HepG2 (cell line): Measurements from ENCODE around the gene SINHCAF. TPM values are rescaled to one million over a fixed set of nuclear protein-coding genes. Genes with fewer than 3 reads are reported as not detected.

ENCODE experiments used
- ATAC-seq: fragments of 200-7000 bp; cut with Tn5 transposase; 3 replicates; pipeline ENCODE4 v1.9.1; 2020; ENCODE audit warnings: mild to moderate bottlenecking, moderate library complexity
- BruUV-seq: library from RNA; stranded (reverse); fragments of 400-500 nt; replicated peaks from 2 replicates; lab custom pipeline; 2021; lab: Mats Ljungman, UMichigan
- CTCF ChIA-PET: fragments of 300-600 bp; formaldehyde crosslinking; extraction: SDS; loops from one replicate; lab custom pipeline; 2021; ENCODE audit warnings: low total read pairs, inconsistent platforms, low intra/inter-chr PET ratio; lab: Yijun Ruan, JAX
- POLR2A ChIA-PET: fragments of 350-600 bp; sonication (Branson Sonifier 250); formaldehyde crosslinking; loops from one replicate; lab custom pipeline; 2020; ENCODE audit warnings: antibody characterized with exemption, inconsistent platforms; lab: Yijun Ruan, JAX
- DNase-seq: peaks from one replicate; pipeline ENCODE4 v3.0.0-alpha.2; 2015; ENCODE audit warnings: low spot score
- FAIRE-seq: peaks from 3 replicates; lab custom pipeline; 2011; peaks lifted over from hg19 to GRCh38; lab: Jason Lieb, UNC
- H2AFZ ChIP-seq: one replicate; pipeline ENCODE4 v1.6.1; 2011; ENCODE audit warnings: low read length, inconsistent platforms
- H3K27ac ChIP-seq: fragments of 300-600 bp; 3 replicates; pipeline ENCODE4 v1.8.0; 2011; ENCODE audit warnings: mixed run types, mild to moderate bottlenecking, mixed read lengths, low read length, inconsistent platforms; ENCODE audit not compliant: insufficient read depth; ENCODE audit errors: extremely low read length
- H3K27me3 ChIP-seq, 2 experiments: fragments of 200-600 bp in 1 of 2; 2 replicates in 1 of 2; 3 replicates in 1 of 2; pipeline versions ENCODE4 v1.6.0 to v1.8.0; 2011; ENCODE audit warnings: low read length in 2 of 2, mild to moderate bottlenecking in 2 of 2, moderate library complexity in 2 of 2, inconsistent platforms in 1 of 2; ENCODE audit not compliant: insufficient read depth in 2 of 2, control insufficient read depth in 1 of 2
- H3K36me3 ChIP-seq, 2 experiments: fragments of 200-600 bp in 1 of 2; replicated peaks in 1 of 2; 2 replicates in 1 of 2; 3 replicates in 1 of 2; pipeline versions ENCODE4 v1.5.1 to v1.8.0; 2011; ENCODE audit warnings: low read length in 2 of 2, inconsistent platforms in 1 of 2; ENCODE audit not compliant: insufficient read depth in 2 of 2, control insufficient read depth in 1 of 2
- H3K4me1 ChIP-seq: 2 replicates; pipeline ENCODE4 v1.5.1; 2012; ENCODE audit warnings: low read length, inconsistent platforms; ENCODE audit not compliant: insufficient read depth
- H3K4me2 ChIP-seq: 2 replicates; pipeline ENCODE4 v1.6.0; 2011; ENCODE audit warnings: low read depth, low read length, inconsistent platforms
- H3K4me3 ChIP-seq, 3 experiments: fragments of 200-600 bp in 1 of 3; sonication (generic), shearing (Covaris generic) in 1 of 3; replicated peaks in 1 of 3; 2 replicates each; pipeline ENCODE4 v1.5.1; 2011 to 2016; ENCODE audit warnings: low read length in 3 of 3, inconsistent platforms in 2 of 3, low read depth in 2 of 3, mild to moderate bottlenecking in 2 of 3, control low read depth in 1 of 3, mixed read lengths in 1 of 3; ENCODE audit not compliant: insufficient read depth in 1 of 3
- H3K79me2 ChIP-seq: one replicate; pipeline ENCODE4 v1.6.1; 2011; ENCODE audit warnings: low read length, inconsistent platforms; ENCODE audit not compliant: insufficient read depth
- H3K9ac ChIP-seq: 2 replicates; pipeline ENCODE4 v1.6.0; 2011; ENCODE audit warnings: mild to moderate bottlenecking, low read depth, low read length, inconsistent platforms; ENCODE audit not compliant: insufficient read depth
- H3K9me3 ChIP-seq: 2 replicates; pipeline ENCODE4 v1.5.1; 2012; ENCODE audit warnings: mild to moderate bottlenecking, low read length
- H4K20me1 ChIP-seq: 2 replicates; pipeline ENCODE4 v1.6.0; 2011; ENCODE audit warnings: inconsistent platforms, mild to moderate bottlenecking, low read length, moderate library complexity; ENCODE audit not compliant: insufficient read depth
- CENPBD1 ChIP-seq: sonication (generic); formaldehyde crosslinking; IDR thresholded peaks from 2 replicates; pipeline ENCODE4 v1.8.0; 2022; ENCODE audit warnings: missing genetic modification reagents, low read depth, mild to moderate bottlenecking, borderline replicate concordance
- DR1 ChIP-seq: sonication (generic); formaldehyde crosslinking; IDR thresholded peaks from 2 replicates; pipeline ENCODE4 v1.8.0; 2021; ENCODE audit warnings: mild to moderate bottlenecking, missing genetic modification reagents, inconsistent platforms
- E2F1 ChIP-seq: sonication (generic); formaldehyde crosslinking; IDR thresholded peaks from 2 replicates; pipeline ENCODE4 v1.5.0; 2020; ENCODE audit warnings: missing genetic modification reagents
- FOSL2 ChIP-seq: sonication (generic); formaldehyde crosslinking; IDR thresholded peaks from 2 replicates; pipeline ENCODE4 v1.4.0; 2020; ENCODE audit warnings: missing genetic modification reagents
- HMGXB4 ChIP-seq, 2 experiments: sonication (generic) in 1 of 2; formaldehyde crosslinking in 1 of 2; IDR thresholded peaks; 2 replicates each; pipeline versions ENCODE4 v1.4.0 to v1.6.1; 2018 to 2020; ENCODE audit warnings: missing genetic modification reagents in 2 of 2, borderline replicate concordance in 1 of 2, low read depth in 1 of 2, mild to moderate bottlenecking in 1 of 2, missing biosample characterization in 1 of 2
- KDM4B ChIP-seq: sonication (generic); formaldehyde crosslinking; IDR thresholded peaks from 2 replicates; pipeline ENCODE4 v1.4.0; 2020; ENCODE audit warnings: missing genetic modification reagents
- RARG ChIP-seq: sonication (generic); formaldehyde crosslinking; IDR thresholded peaks from 2 replicates; pipeline ENCODE4 v1.4.0; 2020; ENCODE audit warnings: low read depth, mild to moderate bottlenecking, missing genetic modification reagents
- TEAD3 ChIP-seq: optimal IDR thresholded peaks from 2 replicates; pipeline ENCODE3; 2016; ENCODE audit warnings: borderline replicate concordance
- XRCC5 ChIP-seq: fragments of 200-400 bp; formaldehyde crosslinking; optimal IDR thresholded peaks from 2 replicates; pipeline ENCODE3; 2017; ENCODE audit warnings: mild to moderate bottlenecking, low read length
- ZFX ChIP-seq: sonication (generic); formaldehyde crosslinking; IDR thresholded peaks from 2 replicates; pipeline ENCODE4 v1.4.0; 2020; ENCODE audit warnings: mild to moderate bottlenecking, low read depth, missing genetic modification reagents, moderate library complexity
- ZFYVE20 ChIP-seq: sonication (generic); formaldehyde crosslinking; IDR thresholded peaks from 2 replicates; pipeline ENCODE4 v1.8.0; 2023; ENCODE audit warnings: low read depth, mild to moderate bottlenecking, moderate library complexity, missing genetic modification reagents, borderline replicate concordance
- ZNF451 ChIP-seq: sonication (generic); formaldehyde crosslinking; IDR thresholded peaks from 2 replicates; pipeline ENCODE4 v1.5.0; 2020; ENCODE audit warnings: mild to moderate bottlenecking, missing genetic modification reagents
- ZNF468 ChIP-seq: sonication (generic); formaldehyde crosslinking; IDR thresholded peaks from 2 replicates; pipeline ENCODE4 v1.8.0; 2022; ENCODE audit warnings: mild to moderate bottlenecking, moderate library complexity, missing genetic modification reagents
- WGBS: methylation state at CpG from one replicate; pipeline ENCODE4 v1.1.6; 2017; ENCODE audit warnings: low lambda C conversion rate; 5-methylcytosine and 5-hydroxymethylcytosine counted together
- in situ Hi-C: cut with HindIII; loops from 2 replicates; pipeline ENCODE4 v1.10.0; 2017; ENCODE audit warnings: low pct_unique_long_range_greater_than_20kb; ENCODE audit not compliant: extremely low pct_ligation_motif_present
- intact Hi-C: fragments of 100-400 bp; cut with micrococcal nuclease; formaldehyde crosslinking; loops from one replicate; pipeline ENCODE4 v1.10.0; 2022; ENCODE audit not compliant: unreplicated experiment
- polyA plus RNA-seq, 8 experiments: library from polyadenylated mRNA; depleted of rRNA in 3 of 8; stranded (reverse) in 7 of 8; unstranded in 1 of 8; fragments of >200 nt; fragmentation: Illumina TruSeq in 4 of 8; extraction: Trizol in 4 of 8; gene quantifications; 2 replicates each; pipeline versions ENCODE4 v1.2.1 to v1.2.3, GENCODE V29; 2011 to 2016; ENCODE audit warnings: low read depth in 4 of 8, missing spikeins in 1 of 8, mixed read lengths in 1 of 8; ENCODE audit not compliant: insufficient read depth in 1 of 8
- total RNA-seq, 5 experiments: library from RNA; depleted of rRNA; stranded (reverse); fragments of >200 nt; fragmentation: Illumina TruSeq; extraction: Trizol; gene quantifications; 2 replicates each; pipeline ENCODE4 v1.2.3, GENCODE V29; 2016; ENCODE audit warnings: low read depth in 1 of 5
- TF ChIP-seq, protein P1 (sequence below): IDR thresholded peaks from 2 replicates; pipeline ENCODE4 v1.6.1; 2016; ENCODE audit warnings: mild to moderate bottlenecking

The SINHCAF gene
- total and polyA plus RNA-seq, 2 of the 13 experiments (the other 11 are each of a cell fraction or from before 2014, with no cell fraction given): 54.6 to 97.8 TPM

DNA sequence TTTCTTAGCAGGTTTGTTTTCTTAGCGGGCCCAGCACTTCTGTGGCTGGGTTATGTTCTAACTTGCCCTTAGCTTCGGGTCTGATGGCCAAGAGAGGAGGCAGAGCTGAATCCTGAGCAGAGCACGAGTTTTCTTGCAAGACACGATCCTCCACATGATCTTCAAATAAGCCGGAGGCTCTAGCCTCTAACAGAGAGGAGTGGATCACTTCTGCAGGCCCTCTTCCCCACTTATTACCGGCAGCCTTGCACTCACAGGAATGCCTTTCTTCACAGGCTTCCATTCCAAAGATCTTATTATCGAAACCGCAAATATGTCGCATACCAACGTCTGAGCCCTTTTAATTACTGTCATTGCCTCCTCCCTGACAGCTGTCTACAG is 79.5 kb downstream of the SINHCAF start:
- WGBS: 8% methylated on average over 10 of the region's 10 CpGs
- Histone ChIP-seq H2AFZ (peak overlapping the region; percentile 17), H3K9ac (peak overlapping the region; percentile 31; the same call in 1 of the 2 replicates), H3K4me3 (peak overlapping the region; percentile 6 to 31 (median 24); a peak in 4 of 6 replicates), H4K20me1 (no peaks in the 10 kb centered on the region), H3K27me3 (peaks cover 0 to 8% of the 10 kb centered on the region in 2 experiments; a peak in 1 of 5 replicates), H3K4me1 (peaks cover 13% of the 10 kb centered on the region), H3K79me2 (no peaks in the 10 kb centered on the region), H3K9me3 (no peaks in the 10 kb centered on the region), H3K4me2 (peak overlapping the region; percentile 78), H3K27ac (no peak overlapping the region), H3K36me3 (no peaks in the 10 kb centered on the region)
- in situ Hi-C loops: no loop called here
- DNase-seq (no peak), FAIRE-seq (no peak), ATAC-seq (peak; percentile 54)
- intact Hi-C loops: loop anchor here (10.0 kb wide), 1 partner anchor 262 kb away; no protein-coding TSS in a partner anchor
- TF ChIP-seq ZNF451 (CRISPR knock-in tag) (no peak), ZFYVE20 (CRISPR knock-in tag) (no peak), ZNF468 (CRISPR knock-in tag) (no peak), DR1 (CRISPR knock-in tag) (no peak), HMGXB4 (CRISPR knock-in tag; IDR thresholded peaks at IDR 0.05; ENCODE audit: borderline replicate concordance in 1 of 2, low read depth in 1 of 2) (peak in 1 of 2 experiments; percentile 2; a peak in 1 of 4 replicates), ZFX (CRISPR knock-in tag) (peak; percentile 15; the same call in 1 of the 2 replicates), XRCC5 (peak; percentile 4), KDM4B (CRISPR knock-in tag) (no peak), TEAD3 (CRISPR knock-in tag) (peak; percentile 33), CENPBD1 (peak; percentile 42; the same call in 1 of the 2 replicates), RARG (CRISPR knock-in tag) (no peak), FOSL2 (no peak), E2F1 (CRISPR knock-in tag) (no peak)
- TF ChIP-seq, protein P1, sequence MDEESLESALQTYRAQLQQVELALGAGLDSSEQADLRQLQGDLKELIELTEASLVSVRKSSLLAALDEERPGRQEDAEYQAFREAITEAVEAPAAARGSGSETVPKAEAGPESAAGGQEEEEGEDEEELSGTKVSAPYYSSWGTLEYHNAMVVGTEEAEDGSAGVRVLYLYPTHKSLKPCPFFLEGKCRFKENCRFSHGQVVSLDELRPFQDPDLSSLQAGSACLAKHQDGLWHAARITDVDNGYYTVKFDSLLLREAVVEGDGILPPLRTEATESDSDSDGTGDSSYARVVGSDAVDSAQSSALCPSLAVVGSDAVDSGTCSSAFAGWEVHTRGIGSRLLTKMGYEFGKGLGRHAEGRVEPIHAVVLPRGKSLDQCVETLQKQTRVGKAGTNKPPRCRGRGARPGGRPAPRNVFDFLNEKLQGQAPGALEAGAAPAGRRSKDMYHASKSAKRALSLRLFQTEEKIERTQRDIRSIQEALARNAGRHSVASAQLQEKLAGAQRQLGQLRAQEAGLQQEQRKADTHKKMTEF (CRISPR knock-in tag): no peak
- POLR2A ChIA-PET: no interaction called here
- CTCF ChIA-PET: interaction anchor here (0.9 kb wide), 1 partner anchor 395 kb away, joined by 3 read pairs; no protein-coding TSS in a partner anchor
- no TSS peak for BruUV-seq
